ENCODE results near the gene TRPM5. TPM values are rescaled to one million over a fixed set of nuclear protein-coding genes. Genes with fewer than 3 reads are reported as not detected.

TRPM5 gene
- total RNA-seq, 1 donor from 2014 or later: not detected

DNA sequence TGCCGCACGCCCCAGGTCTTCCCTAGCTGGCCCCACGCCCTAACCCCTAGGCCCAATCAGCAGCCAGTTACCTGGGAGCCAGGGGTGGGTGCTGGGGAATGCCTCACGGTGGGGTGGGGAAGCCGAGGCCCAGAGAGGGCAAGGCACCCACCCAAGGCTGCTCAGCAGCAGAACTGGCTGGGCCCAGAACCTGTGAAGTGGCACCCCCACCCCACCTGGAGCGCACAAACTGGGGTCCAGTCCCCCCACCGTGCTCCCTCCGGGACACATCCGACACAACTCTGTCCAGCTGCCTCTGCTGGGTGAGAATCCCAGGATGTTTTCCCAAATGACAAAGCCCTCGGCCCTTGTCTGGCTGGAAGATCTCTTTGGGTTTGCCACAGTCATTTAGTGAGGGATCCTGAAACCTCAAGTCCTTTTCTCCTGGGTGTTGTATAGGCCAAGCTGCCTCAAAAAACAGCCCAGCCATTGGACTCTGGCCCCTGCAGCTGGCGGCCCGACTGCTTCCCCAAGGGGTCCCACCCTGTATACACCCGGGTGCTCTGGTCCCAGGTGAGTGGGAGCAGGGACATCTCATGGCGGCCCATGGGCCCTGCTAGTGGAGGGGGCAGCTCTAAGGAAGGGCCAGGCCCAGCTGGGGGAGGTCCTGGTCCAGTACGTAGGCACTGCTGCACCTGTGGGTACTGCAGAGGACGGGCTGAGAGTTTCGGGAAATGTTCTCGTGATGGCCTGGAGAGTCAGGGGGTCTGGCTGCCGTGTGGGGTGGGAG is 22.9 kb downstream of the TRPM5 start:
- Histone ChIP-seq H3K27ac (no peak overlapping the region), H3K36me3 (no peaks in the 10 kb centered on the region), H3K4me1 (peaks cover 0 to 3% of the 10 kb centered on the region in 2 donors), H3K27me3 (no peaks in the 10 kb centered on the region), H3K9me3 (no peaks in the 10 kb centered on the region), H3K4me3 (no peak overlapping the region)
- TF ChIP-seq, protein P1, sequence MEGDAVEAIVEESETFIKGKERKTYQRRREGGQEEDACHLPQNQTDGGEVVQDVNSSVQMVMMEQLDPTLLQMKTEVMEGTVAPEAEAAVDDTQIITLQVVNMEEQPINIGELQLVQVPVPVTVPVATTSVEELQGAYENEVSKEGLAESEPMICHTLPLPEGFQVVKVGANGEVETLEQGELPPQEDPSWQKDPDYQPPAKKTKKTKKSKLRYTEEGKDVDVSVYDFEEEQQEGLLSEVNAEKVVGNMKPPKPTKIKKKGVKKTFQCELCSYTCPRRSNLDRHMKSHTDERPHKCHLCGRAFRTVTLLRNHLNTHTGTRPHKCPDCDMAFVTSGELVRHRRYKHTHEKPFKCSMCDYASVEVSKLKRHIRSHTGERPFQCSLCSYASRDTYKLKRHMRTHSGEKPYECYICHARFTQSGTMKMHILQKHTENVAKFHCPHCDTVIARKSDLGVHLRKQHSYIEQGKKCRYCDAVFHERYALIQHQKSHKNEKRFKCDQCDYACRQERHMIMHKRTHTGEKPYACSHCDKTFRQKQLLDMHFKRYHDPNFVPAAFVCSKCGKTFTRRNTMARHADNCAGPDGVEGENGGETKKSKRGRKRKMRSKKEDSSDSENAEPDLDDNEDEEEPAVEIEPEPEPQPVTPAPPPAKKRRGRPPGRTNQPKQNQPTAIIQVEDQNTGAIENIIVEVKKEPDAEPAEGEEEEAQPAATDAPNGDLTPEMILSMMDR (IDR thresholded peaks at IDR 0.05): no peak
- intact Hi-C loops (cut with DNase I): no loop called here
- DNase-seq (ENCODE audit: low spot score in 2 of 2): no peak

DNA sequence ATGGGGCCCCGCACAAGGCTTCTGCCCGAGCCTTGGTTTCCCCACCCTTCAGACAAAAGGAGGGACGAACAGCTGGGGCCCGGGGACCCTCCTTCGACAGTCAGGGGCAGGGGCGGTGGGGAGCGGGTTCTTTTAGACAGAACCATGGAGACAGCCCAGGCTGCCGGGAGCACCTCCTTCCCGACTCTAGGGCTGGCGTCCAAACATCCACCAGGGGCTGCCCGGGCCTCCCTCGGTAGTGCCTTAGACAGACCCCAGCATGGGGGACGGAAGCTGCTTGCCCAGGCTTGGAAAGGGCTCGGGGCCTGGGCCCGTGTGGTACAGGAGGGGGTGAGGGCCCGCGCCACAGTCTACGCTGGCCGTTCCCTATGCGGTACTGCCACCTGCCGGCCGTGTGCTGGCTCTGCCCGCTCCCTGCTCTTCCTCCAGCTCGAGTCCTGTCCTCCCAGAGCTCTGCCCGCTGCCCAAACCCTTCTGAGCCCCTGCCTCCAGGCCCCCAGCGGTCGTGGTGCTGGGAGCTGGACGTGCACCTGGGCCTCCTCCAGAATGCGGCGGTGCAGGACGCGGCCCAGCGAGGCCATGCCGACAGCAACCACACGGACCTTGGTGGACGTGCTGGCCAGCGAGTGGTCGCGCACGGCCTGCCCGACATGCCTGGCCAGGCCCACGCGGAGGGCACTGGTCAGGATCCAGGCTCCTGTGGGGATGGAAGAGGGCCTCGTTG is 23.6 kb downstream of the TRPM5 start:
- Histone ChIP-seq H3K9me3 (no peaks in the 10 kb centered on the region), H3K36me3 (no peaks in the 10 kb centered on the region), H3K27ac (no peak overlapping the region), H3K4me1 (peaks cover 0 to 3% of the 10 kb centered on the region in 2 donors), H3K27me3 (no peaks in the 10 kb centered on the region), H3K4me3 (no peak overlapping the region)
- TF ChIP-seq, protein P1 (IDR thresholded peaks at IDR 0.05): peak; percentile 90 to 96 (median 96)
- intact Hi-C loops (cut with DNase I): loop anchor here (1.0 kb wide), 2 partner anchors 115 to 223 kb away; no protein-coding TSS in a partner anchor
- peak in 1 of 2 donors; percentile 82 for DNase-seq (ENCODE audit: low spot score in 2 of 2)

DNA sequence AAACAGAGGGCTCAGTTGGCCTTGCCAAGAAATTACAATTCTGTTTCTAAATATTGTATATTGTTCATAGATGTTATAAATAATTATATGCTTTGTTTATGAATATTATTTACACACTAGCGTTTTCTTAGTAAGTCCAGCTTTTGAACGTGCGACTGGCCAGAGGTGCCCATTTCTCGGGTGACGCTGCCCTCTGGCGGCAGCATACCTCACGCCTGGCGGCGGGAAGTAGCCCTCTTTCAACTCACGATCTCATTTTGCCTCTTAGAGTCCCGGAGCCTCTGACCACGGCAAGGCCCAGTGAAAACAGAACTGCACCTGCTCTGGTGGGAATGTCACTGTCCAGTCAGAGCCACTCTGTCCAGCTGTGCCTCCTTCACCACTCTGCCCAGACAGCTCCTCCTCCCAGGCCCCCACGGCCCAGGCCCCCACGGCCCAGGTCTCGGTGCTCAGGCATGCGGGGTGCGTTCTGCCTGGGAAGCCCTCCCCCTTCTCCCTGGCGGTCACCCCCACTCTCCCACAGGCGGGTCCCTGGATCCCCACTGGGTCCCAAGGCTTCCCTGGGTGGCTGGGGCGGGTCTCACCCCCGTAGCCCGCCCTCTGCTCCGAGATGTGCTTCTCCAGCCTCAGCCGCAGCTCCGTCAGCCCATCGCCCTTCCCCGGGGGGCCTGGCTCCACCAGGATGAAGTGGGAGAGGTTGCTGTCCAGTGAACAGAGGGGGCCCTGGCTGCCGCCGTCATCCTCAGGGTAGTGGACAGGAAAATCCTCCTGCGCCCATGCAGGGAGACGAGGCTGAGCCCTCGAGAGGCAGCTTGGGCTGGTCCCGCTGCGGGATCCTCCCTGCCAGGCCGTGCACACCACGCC is 24.4 kb downstream of the TRPM5 start:
- H3K9me3 ChIP-seq: no peaks in the 10 kb centered on the region
- no peaks in the 10 kb centered on the region for H3K36me3 ChIP-seq
- H3K4me1 ChIP-seq: peaks cover 0 to 3% of the 10 kb centered on the region in 2 donors
- H3K4me3 ChIP-seq: no peak overlapping the region
- intact Hi-C loops (cut with DNase I): loop anchor here (1.0 kb wide), 2 partner anchors 115 to 223 kb away; no protein-coding TSS in a partner anchor
- no peaks in the 10 kb centered on the region for H3K27me3 ChIP-seq
- no peak overlapping the region for H3K27ac ChIP-seq
- TF ChIP-seq, protein P1 (IDR thresholded peaks at IDR 0.05): peak; percentile 60 to 74 (median 69)
- DNase-seq (ENCODE audit: low spot score in 2 of 2): peak in 1 of 2 donors; percentile 81

- H3K27me3 ChIP-seq: no peaks in the 10 kb centered on the region
- no peak for DNase-seq (ENCODE audit: low spot score in 2 of 2)
- intact Hi-C loops (cut with DNase I): no loop called here
- no peaks in the 10 kb centered on the region for H3K36me3 ChIP-seq
- peaks cover 0 to 3% of the 10 kb centered on the region in 2 donors for H3K4me1 ChIP-seq
- H3K27ac ChIP-seq: no peak overlapping the region
- no peak overlapping the region for H3K4me3 ChIP-seq
- H3K9me3 ChIP-seq: no peaks in the 10 kb centered on the region
- TF ChIP-seq, protein P1 (IDR thresholded peaks at IDR 0.05): no peak
Observed at GRCh38 chr11:2418693-2419360, 25.5 kb downstream of the TRPM5 start.

Data from ascending aorta (tissue), 2 donors.